DMS 273 (cell line): ENCODE measurements around the gene NACA.
"Not testable (repeated sequence)": the region's sequence is repeated elsewhere in the genome, so short reads cannot be mapped to it uniquely, and the experiment has no call there.

Experiments
- DNase-seq: peaks from one replicate; lab custom pipeline; 2025; ENCODE audit not compliant: unreplicated experiment; lab: John Stamatoyannopoulos, UW

NACA gene

DNA sequence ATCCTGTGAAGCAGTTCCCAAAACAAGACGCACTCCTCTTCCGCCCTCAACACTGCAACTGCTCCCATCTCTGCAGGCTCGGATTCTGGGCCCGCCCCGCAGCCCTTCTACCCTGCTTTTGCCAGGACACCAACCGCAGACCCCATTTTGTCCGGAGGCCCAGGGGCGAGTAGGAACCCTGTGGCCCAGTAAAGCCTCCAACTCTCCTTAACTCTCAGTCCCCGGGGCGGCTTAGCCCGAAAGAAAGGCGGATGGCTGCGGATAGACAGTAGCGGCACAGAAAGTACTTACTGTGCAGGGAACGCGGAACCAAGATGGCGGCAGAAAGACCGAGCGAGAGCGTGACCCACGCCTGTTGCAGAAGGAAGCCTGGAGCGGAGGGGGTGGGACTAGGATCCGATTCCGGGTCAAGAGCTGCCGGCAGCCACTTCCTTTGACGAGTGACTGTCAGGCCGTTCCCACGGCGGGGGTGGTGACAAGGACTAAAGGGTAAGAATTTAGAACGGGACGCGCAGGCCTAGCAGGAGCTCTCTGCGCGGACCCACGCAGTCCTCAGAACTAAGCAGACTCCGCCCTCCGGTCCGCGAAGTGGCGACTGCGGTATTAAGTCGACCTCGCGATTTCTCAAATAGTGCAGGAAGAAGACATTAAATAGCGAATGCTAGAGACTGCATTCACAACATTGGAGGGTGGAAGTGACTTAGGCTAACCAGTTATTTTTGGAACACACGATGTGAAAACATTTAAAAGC lies at the start of gene NACA:
Gene NACA, minus strand, starts transcription at position 328 of the 751 bp plus-strand sequence. CDS start 778 bp downstream, outside the sequence.
- DNase-seq = peak; percentile 97

DNA sequence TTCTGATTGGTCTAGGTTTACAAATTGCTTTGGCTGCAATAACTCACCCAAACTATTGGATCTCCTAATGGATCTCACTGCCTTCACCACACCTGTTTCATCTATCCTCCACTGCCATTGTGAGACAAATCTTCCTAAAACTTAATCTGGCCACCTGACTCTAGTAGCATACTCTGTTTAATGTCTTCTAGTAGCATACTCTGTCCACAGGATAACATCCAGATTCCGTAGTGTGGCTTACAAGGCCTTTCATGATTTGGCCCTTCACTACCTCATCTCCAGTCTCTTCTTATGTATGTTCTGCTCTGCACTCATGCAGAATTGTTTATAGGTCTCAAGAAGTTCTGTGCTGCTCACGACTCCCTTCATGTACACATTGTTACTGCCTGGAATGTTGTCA lies 48.0 kb upstream of the NACA start:
- DNase-seq = no peak

DNA sequence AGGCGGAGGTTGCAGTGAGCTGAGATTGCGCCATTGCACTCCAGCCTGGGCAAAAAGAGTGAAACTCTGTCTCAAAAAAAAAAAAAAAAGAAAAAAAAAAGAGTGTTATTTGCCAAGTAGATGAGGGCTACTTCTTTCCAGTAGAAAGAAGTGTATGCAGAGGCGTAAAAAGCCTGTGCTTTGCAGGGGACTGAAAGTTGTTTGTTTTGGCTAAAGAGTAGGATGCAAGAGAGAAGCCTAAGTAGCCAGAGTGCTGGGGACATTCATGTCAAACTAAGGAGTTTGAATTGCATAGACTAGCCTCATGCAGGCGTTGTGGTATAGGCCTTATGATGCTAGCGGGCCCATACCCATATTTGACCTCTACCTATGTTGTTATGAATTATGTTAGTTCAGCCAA lies 47.5 kb upstream of the NACA start:
- no peak for DNase-seq

DNA sequence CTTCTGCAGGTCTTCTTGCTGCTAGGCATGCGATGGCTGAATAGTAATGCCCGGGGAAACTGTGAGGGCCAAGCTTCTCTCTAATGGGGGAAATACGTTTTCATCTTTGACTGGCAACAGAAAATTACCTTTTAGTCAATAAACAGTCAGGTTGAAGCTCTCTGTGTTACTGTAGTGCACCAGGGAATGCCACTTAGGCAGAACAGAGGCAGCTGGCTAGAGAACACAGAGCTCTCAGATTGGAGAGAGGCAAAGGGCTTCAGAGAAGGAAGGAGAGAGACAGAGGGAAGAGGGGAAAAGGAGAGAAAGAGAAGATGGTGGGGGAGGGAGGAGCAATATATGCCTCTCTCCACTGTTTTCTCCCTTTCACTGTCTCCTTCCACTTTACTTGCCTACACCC lies 44.8 kb upstream of the NACA start:
- DNase-seq = no peak

DNA sequence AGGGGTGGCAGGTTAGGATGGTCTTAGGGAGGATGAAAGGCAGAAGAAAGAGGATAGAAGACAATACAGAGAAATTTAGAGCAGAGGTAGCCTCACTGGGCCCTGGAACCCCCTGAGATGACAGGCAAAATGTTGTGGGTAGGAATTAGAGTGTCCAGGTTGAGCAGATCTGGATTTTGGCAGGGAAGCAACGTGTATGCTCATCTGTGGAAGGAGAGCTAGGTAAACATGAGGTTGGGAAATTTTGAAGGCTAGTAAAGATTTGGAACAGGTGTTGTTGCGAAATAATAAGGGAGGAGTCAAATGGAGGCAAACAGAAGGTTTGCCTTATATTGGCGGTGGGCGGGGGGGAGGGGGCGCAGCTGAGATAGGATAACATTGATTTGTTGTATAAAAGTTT lies 43.3 kb upstream of the NACA start:
- DNase-seq = no peak

DNA sequence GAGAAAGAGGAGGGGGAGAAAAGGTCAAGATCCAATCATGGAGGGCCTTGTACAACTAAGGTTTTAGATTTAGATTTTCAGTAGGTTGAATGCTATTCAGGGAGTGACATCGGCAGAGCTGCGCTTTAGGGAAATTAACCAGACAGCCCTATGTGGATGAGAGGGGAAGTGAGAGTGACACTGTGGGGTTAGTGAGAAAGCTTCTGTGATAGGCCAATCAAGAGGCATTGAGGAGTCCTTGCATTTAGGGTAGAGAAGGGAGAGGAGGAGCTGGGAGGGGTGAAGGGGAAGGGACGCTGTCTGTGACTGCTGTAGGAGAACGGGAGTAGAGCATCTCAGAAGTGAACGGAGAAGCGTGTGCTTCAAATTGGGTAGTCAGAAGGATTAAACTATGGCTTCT lies 41.4 kb upstream of the NACA start:
- DNase-seq = no peak

DNA sequence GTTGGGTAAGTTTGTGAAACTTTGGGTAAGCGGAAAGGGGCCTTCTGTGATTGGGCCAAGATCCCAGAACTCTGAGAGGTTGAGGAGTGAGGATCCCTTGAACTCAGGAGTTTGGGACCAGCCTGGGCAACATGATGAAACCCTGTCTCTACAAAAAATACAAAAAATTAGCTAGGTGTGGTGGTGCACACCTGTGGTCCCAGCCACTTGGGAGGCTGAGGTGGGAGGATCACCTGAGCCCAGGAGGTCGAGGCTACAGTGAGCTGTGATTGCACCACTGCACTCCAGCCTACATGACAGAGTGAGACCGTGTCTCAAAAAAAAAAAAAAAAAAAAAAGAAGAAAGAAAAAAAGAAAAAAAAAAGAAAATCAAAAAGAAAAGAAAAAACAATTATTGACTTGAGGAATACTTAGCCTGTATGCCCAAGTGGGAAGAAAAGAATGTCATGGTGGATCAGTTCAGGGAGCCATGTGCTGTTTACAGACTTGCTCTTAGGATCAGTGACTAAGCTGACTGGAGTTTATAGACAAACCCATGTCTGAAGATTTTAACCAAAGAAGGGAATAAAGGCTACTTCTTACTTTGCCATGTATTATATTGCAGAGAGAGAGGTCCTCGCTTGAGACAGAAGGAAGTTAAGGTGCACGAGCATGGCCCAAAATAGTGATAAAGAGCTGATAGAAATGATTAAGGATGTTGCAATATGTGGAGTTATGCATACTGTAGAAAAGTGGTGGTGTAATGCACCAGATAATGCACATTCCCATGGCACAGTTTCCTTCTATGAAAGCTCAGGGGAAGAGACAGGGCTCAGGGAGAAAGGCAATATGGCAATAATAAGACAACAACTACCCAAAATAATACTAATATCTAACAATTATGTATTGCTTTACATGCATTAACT lies 38.9 kb upstream of the NACA start:
- DNase-seq = no peak

DNA sequence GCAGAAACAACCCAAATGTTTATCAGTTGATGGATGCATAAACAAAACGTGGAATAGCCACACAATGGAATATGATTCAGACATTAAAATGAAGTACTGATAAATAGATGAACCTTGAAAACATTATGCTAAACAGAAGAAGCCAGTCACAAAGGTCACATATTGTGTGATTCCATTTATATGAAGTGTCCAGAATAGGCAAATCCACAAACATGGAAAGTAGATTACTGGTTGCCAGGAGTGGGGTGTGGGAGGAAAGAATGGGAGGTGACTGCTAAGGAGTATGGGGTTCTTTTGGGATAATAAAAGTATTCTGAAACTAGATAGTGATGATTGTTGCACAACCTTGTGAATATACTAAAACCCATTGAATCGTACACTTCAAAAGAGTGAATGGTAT lies 36.7 kb upstream of the NACA start:
- DNase-seq = no peak

DNA sequence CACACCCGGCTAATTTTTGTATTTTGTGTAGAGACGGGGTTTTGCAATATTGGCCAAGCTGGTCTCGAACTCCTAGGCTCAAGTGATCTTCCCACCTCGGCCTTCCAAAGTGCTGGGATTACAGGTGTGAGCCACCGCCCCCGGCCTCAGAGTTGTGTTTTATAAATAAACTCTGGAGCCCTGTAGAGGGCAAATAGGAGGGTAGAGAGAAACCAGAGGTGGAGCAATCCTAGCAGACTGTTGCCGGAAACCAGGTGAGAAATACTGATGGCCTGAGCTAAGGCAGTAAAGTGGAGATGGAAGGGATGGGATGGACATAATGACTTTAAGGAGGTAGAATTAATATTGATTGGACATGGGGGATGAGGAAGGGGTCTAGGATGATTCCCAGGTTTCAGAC lies 35.4 kb upstream of the NACA start:
- no peak for DNase-seq

DNA sequence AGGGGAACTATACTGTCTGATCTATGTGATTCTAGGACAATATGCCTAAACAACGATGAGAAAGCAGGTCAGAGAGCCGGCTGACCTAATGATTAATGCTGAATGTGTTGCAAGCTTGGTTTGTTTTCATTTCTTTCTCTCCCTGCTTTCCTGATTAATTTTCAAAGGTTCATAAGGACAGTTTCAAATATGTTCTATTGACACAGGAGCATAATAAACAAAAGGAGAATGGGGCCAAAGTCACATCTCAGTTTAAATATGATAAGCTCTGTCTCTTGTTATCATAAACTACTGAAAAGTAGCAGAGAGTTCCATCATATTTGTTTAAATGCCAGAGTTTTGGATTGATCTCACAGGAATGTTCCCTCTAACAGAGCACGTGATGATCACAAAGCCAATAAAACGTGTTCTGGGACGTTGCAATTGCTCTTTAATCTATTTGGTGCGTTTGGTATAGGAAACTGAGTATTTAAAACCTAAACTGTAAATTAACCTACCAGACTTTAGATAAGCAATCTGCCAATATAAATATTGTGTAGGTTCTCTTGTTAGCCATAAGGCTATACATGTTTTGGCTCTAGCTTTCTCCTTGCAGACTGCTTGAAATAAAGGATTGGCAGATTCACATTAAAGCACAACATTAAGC lies 34.3 kb upstream of the NACA start:
- no peak for DNase-seq

DNA sequence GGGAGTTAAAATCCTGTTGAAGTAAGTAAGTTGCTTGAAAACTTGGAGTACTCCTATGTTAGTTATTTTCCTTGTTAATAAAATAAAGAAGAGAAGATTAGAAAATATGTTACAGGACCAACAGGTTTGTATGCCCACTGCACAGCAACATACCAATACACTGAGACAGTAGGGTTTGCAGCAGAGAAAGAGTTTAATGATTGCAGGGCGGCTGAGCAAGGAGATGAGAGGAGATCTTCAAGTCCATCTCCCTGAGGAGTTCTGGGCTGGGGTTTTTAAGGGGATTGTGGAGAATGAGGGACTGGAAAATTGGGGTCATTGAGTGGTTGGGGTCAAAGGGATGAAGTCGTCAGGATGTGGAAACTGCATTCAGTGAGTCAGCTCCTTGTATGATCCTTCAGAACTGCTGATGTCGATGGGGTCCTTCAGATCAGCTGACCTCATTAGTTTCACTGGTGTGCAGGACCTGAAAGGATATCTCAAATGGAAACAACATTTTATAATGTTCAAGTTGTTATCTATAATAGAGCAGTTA lies 33.7 kb upstream of the NACA start:
- DNase-seq = no peak

DNA sequence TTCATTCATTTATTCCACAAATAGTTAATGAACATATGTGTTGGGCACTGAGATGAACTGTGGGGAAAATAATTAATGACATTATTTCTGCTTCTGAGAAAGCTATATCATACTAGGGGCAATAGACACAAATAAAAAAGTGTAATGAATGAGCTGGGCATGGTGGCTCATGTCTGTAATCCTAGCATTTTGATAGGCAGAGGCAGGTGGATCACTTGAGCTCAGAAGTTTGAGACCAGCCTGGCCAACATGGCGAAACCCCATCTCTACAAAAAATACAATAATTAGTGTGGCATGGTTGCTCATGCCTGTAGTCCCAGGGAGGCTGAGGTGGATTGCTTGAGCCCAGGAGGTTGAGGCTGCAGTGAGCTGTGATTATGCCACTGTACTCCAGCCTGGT lies 32.9 kb upstream of the NACA start:
- DNase-seq = not testable (repeated sequence)

DNA sequence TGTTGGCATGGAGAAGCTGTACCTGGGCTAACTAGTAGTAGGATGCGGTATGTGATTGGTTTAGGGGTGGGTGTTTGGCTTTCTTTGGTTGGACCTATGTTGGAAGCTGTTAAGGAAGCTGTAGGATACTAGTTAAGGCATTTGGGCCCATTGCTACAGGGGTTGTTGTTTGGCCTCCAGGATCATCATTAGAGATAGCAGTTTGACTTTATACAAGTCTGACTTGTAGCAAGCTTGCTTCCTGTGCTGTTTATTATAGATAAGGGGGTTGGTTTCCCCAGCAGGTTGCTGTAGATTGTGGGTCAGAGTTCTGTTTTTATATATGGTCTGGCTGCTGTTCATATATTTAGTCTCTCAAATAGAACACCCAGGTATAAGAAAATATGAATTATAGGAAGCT lies 28.5 kb upstream of the NACA start:
- DNase-seq = no peak

DNA sequence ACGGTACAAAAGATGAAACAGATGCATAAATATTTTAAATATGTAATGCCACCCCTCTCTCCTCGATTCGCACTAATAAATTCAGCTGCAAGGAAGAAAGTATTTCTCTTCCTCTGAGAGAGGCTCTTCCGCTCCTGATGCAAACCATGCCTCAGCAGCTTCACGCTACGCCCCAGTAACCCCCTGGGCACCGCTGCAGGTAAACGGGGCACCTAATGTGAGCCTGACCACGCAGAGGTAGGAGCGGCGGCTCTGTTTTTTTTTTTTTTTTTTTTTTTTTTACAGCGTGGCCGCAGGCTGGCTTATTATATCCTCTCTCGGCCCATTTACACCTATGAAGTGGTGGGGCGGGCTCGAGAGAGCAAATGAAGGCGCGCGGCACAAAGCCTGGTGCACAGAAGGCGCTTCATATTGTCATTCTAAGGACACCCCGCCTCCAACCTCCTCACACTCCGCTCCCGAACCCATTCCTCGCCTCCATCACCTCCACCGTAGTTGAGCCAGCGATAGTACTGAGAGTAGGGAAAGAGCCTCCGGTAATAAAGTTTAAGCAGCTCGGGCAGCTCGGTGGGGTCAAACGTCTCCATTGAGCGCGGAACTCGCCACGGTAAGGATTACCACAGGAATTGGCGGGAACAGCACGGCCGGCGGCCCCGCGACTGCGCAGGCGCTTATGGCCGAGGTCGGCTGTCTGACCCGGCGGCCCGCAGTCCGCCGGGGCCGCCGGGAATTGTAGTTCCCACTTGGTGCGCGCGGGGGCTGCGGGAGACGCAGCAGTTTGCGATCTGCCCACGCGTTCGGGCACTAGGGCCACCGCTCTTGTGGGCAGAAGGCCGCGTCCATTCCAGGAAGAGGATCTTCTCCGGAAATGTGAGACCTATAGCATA lies 26.9 kb upstream of the NACA start, which contains the start of gene PRIM1:
Gene PRIM1, minus strand, starts transcription at position 612 of the 887 bp plus-strand sequence. Its CDS starts 25 bp downstream, at position 587.
- peak; percentile 94 for DNase-seq

DNA sequence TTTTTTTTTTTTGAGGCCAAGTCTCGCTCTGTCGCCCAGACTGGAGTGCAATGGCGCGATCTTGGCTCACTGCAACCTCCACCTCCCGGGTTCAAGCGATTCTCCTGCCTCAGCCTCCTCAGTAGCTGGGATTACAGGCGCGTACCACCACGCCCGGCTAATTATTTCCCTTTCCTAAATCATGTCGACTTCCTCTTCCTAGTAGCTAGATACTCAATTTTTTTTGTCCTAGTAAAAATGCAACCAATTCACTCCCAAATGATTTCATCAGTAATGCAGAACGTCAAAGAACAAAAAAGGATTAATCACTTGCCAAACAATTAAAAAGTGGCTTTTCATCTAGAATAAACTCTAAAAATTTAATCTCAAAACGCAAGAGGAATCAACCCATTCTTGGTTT lies 25.5 kb upstream of the NACA start:
- not testable (repeated sequence) for DNase-seq

DNA sequence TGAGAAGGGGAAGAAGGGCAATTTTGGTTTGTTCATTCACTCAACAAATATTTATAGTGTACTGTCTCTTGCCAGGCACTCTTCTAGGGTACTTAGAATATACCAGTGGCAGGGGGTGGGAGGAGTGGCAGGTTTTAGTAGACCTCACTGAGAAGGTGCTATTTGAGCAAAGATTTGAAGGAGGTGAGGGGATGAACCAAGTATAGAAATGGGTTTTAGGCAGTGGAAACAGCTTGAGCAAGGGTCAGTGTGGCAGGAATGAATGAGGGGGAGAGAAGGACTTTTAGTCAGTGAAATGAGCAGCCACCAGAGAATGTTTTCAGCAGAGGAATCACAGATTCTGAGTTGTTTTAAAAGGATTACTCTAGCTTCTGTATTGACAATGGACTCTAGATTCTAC lies 24.8 kb upstream of the NACA start:
- no peak for DNase-seq

DNA sequence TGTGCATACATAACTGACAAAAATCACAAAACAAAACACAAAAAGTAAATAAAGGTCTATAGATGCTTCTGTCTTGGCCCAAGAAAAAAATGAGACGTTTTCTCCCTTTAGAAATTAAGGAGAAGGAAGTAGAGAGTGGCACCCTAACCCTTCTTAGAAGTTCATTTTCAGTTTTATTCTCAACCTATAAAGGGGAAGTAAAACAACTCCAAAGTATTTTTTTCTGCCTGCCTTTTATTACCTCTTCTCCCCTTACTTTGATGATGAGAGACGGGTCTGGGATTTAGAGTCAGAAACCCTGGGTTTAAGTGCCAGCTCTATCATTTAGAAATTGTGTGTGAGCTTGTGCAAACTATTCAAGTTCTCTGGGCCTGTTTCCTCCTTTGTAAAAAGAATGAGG lies 24.3 kb upstream of the NACA start:
- DNase-seq = no peak

DNA sequence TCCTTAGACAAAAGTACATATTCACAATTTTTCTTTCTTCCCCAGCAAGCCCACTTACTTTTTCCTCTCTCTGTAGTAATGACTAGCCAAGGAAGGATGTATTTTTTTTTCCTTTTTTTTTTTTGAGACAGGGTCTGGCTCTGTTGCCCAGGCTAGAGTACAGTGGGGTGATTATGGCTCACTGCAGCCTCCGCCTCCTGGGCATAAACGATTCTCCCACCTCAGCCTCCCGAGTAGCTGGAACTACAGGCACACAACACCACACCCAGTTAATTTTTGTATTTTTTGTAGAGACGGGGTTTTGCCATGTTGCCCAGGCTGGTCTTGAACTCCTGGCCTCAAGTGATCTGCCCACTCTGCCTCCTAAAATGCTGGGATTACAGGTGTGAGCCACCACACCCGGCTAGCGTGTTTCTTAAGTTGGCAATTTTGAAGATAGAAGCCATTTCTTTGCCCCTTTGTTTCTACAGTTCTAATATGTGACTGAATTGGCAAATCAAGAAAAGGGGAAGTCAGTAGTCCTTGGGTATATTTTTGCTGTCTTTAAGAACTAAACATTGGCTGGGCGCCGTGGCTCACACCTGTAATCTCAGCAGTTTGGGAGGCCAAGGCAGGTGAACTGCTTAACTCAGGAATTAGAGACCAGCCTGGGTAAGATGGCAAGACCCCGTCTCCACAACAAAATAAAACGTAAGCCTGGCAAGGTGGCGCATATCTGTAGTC lies 3.2 kb upstream of the NACA start:
- no peak for DNase-seq

DNA sequence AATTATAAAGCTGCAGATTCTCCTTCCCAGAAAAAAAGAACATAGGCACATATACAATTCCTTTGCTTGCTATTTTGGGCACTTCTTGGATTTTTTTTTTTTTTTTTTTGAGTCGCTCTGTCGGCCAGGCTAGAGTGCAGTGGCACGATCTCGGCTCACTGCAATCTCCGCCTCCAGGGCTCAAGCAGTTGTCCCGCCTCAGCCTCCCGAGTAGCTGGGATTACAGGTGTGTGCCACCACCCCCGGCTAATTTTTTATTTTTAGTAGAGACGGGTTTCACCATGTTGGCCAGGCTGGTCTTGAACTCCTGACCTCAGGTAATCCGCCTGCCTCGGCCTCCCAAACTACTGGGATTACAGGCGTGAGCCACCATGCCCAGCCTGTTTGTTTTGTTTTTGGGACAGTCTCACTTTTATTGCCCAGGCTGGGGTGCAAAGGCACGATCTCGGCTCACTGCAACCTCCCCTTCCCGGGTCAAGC lies 1.1 kb upstream of the NACA start:
- not testable (repeated sequence) for DNase-seq

DNA sequence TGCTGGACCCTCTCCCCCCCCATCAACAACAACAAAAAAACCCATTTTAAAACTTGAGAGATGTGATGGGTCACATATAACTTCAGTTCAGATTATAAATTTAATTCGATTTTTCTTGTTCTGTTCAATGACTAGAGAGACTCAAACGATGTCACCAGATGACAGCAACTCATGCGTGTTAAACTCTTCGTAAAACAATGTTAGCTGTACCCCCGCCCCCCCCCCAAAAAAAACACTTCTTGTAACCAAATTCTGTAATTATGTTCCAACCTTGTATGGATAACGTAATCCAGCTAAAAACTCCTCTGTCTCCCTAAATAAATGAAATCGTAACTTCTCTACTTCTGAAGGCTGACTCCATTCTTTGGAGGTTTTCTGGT lies 614 bp upstream of the NACA start:
- DNase-seq = no peak
